SK-N-SH (cell line): ENCODE measurements around the gene C12orf60.

Source experiments
- CTCF ChIP-seq: fragments of 200-600 bp; sonication (generic); IDR thresholded peaks from 2 replicates; pipeline ENCODE4 v1.6.1; 2017; ENCODE audit warnings: antibody characterized with exemption, mild to moderate bottlenecking, moderate library complexity
- GABPA ChIP-seq: IDR thresholded peaks from 2 replicates; pipeline ENCODE4 v1.4.0; 2012; ENCODE audit warnings: low read depth, mild to moderate bottlenecking
- JUND ChIP-seq: IDR thresholded peaks from 2 replicates; pipeline ENCODE4 v1.4.0; 2012
- NRF1 ChIP-seq: IDR thresholded peaks from 2 replicates; pipeline ENCODE4 v1.6.1; 2012; ENCODE audit warnings: low read depth, mild to moderate bottlenecking, low read length
- POLR2AphosphoS5 ChIP-seq: IDR thresholded peaks from 2 replicates; pipeline ENCODE4 v1.6.1; 2012; ENCODE audit warnings: low read depth, low read length
- RAD21 ChIP-seq: IDR thresholded peaks from 2 replicates; pipeline ENCODE4 v1.6.1; 2012; ENCODE audit warnings: mild to moderate bottlenecking, low read length
- REST ChIP-seq: IDR thresholded peaks from 2 replicates; pipeline ENCODE4 v1.6.1; 2012; ENCODE audit warnings: mild to moderate bottlenecking, low read depth, low read length, moderate library complexity
- RFX5 ChIP-seq: IDR thresholded peaks from 2 replicates; pipeline ENCODE4 v1.6.1; 2012; ENCODE audit warnings: mild to moderate bottlenecking, improper control_type of control experiment, low read length
- SMC3 ChIP-seq: IDR thresholded peaks from 2 replicates; pipeline ENCODE4 v1.6.1; 2012; ENCODE audit warnings: low read depth, low read length, improper control_type of control experiment
- USF2 ChIP-seq: fragments of 150-350 bp; IDR thresholded peaks from 2 replicates; pipeline ENCODE4 v1.6.1; 2017; ENCODE audit warnings: antibody characterized with exemption, low read length, low read depth, borderline replicate concordance
- ZBTB33 ChIP-seq: IDR thresholded peaks from 2 replicates; pipeline ENCODE4 v1.4.0; 2012; ENCODE audit warnings: low read depth, borderline replicate concordance

GRCh38 chr12:14871247-14871646, 67.8 kb downstream of the C12orf60 start:
- TF ChIP-seq JUND (no peak), RAD21 (no peak), GABPA (no peak), CTCF (no peak), NRF1 (no peak), SMC3 (no peak), USF2 (no peak), ZBTB33 (no peak), POLR2AphosphoS5 (no peak), RFX5 (no peak), REST (no peak)
